Stimulated activated CD4-positive, alpha-beta T cell treated with anti-CD3 and anti-CD28 coated beads, Interleukin-12 subunit alpha, Interleukin-12 subunit beta, amount 100 ng/mL, for 4 hours (primary cell): ENCODE results near the gene KEL.

ENCODE experiments used
- DNase-seq: peaks from one replicate; pipeline ENCODE4 v3.0.0-alpha.2; 2020

KEL gene

GRCh38 chr7:142896741-142897379, 65.3 kb downstream of the KEL start:
- DNase-seq, result no peak

DNA sequence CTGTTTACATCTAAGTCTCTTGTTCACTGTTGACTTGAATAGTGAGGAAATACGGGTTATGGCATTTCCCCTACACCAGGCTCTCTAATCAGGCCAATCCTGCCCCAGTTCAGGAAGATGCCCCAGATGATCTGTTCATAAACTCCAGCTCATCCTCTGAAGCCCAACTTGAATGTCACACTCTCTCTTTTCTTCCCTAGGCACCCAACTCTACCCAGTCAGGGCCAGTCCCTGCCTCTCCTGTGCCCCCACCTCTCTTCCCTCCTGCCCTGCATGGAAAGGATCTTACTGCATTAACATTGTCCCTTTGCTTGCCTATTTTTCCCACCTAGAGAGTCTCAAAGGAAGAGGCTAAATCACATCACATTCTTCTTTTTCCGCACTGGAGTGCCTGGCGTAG, 66.0 kb downstream of the KEL start:
- DNase-seq, result no peak

DNA sequence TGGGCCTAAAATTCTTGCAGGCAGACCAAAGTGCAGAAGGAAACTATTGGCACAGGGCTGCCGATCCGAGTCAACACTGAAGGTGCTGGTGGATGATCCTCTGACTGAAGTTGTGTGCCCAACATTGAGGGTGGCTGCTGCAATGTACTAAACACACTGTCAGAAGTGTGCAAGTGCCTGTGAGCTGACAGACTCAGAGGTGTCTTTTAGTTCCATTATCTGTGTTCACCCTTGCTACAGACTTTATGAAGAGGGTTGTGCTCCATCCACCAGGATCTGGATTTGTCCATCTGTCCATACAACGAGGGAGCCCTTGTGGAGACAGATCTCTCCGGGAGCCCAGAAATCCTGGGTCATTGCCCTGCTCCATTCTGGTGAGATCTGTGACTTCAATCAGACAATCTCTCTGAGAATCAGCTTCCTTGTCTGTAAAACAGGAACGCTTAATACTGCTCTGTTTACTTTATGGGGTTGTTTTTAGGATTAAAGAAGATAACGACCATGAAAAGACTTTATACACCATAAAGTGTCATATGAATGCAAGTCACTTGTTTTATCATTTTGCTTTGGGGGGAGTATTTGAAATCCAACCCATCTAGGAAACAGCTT, 67.1 kb downstream of the KEL start:
- no peak for DNase-seq

- DNase-seq, result no peak
Measured at GRCh38 chr7:142894112-142894984, 67.8 kb downstream of the KEL start.

DNA sequence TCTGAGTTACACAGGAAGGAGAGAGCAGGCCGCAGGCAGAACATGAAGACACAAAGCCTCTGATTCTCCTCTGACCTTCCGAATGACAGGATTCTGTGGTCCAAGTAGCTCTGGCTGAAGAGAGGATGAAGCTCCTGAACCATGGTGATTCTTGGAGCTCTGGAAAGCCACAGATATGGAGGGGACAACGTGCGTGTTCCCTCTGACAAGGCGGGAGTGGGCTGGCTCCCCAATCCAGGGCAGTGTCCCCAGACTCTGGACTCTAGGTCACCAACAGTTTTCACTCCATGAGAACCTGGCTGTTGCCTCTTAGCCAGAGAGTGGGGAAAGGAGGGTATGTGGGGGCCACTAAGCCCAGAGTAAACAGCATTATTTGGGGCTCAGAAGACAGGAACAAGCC, 69.2 kb downstream of the KEL start:
- no peak for DNase-seq

DNA sequence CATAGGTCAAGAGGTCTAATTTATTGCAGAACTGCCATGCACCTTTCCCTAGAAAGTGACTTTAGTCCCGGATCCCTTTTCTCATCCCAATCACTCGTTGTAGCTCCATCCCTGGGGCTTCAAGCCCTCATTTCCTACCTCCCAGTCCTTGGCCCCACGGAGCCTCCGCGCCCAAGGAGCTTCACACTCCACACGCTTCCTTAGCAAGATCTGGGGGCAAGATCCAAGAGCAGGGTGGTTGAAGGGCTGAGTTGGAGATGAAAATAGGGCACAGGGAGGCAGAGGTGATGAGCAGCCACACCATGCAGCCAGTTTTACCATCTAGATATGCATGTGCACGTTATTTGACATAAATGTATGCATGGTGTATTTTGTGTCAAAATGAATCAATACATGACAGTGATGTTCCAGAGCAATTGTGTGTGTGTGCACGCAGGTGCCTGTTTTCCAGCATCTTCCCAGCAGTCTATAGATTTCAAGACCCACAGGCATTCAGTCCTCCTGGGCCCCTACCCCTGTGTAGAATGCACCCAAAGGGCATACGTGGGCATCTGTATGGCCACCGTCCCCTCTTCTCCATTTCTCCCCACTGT, 70.6 kb downstream of the KEL start:
- no peak for DNase-seq
